ACC112 (cell line): ENCODE results near the gene LGALS14.
"Not testable (repeated sequence)": the region's sequence is repeated elsewhere in the genome, so short reads cannot be mapped to it uniquely, and the experiment has no call there.

Experiments
- H2AFZ ChIP-seq: fragments of 200-600 bp; sonication (generic); one replicate; pipeline ENCODE4 v1.6.0; 2017; ENCODE audit warnings: antibody characterized with exemption, low read length; ENCODE audit not compliant: unreplicated experiment
- H3K27ac ChIP-seq: fragments of 200-600 bp; sonication (generic); 2 replicates; pipeline ENCODE4 v1.5.1; 2014; ENCODE audit warnings: low read depth, mild to moderate bottlenecking, antibody characterized with exemption, low read length, moderate library complexity
- H3K27me3 ChIP-seq: fragments of 200-600 bp; sonication (generic); 2 replicates; pipeline ENCODE4 v1.6.1; 2014; ENCODE audit warnings: mild to moderate bottlenecking, antibody characterized with exemption, low read length, moderate library complexity, mixed read lengths; ENCODE audit not compliant: insufficient read depth
- H3K36me3 ChIP-seq: fragments of 200-600 bp; sonication (generic); 2 replicates; pipeline ENCODE4 v1.6.1; 2016; ENCODE audit warnings: mild to moderate bottlenecking, antibody characterized with exemption, low read length, moderate library complexity, mixed read lengths; ENCODE audit not compliant: insufficient read depth
- H3K4me1 ChIP-seq: fragments of 200-600 bp; sonication (generic); one replicate; pipeline ENCODE4 v1.6.1; 2016; ENCODE audit warnings: low read length, mixed read lengths; ENCODE audit not compliant: insufficient read depth, unreplicated experiment, control insufficient read depth
- H3K4me3 ChIP-seq: fragments of 200-600 bp; sonication (generic); 2 replicates; pipeline ENCODE4 v1.5.1; 2014; ENCODE audit warnings: mild to moderate bottlenecking, low read depth, low read length
- H3K79me2 ChIP-seq: fragments of 200-600 bp; sonication (generic); one replicate; pipeline ENCODE4 v1.6.0; 2016; ENCODE audit warnings: low read length; ENCODE audit not compliant: control insufficient read depth, unreplicated experiment, insufficient read depth

LGALS14 gene

GRCh38 chr19:39704181-39705044 lies at the start of gene LGALS14:
TSS of gene LGALS14 (plus strand) at chr19:39704481. CDS start at chr19:39704529, 48 bp downstream.
- Histone ChIP-seq H3K4me1 (no peaks in the 10 kb centered on the region), H3K36me3 (no peaks in the 10 kb centered on the region), H2AFZ (no peak within 1 kb of the TSS), H3K27ac (no peak within 1 kb of the TSS), H3K4me3 (no peak within 1 kb of the TSS), H3K27me3 (peaks cover 40% of the 10 kb centered on the region), H3K79me2 (no peaks in the 10 kb centered on the region)

- Histone ChIP-seq H3K27me3 (peaks cover 24% of the 10 kb centered on the region), H3K4me3 (no peak within 1 kb of the TSS), H3K79me2 (no peaks in the 10 kb centered on the region), H3K36me3 (no peaks in the 10 kb centered on the region), H3K27ac (no peak within 1 kb of the TSS), H2AFZ (no peak within 1 kb of the TSS), H3K4me1 (no peaks in the 10 kb centered on the region)
These were observed 48.7 kb upstream of the LGALS14 start, which contains the start of gene LGALS16 for GRCh38 chr19:39655613-39656012. TSS of gene LGALS16 (plus strand) at chr19:39655913. CDS start at chr19:39655962, 49 bp downstream.

- H3K79me2 ChIP-seq = no peaks in the 10 kb centered on the region
- no peaks in the 10 kb centered on the region for H3K4me1 ChIP-seq
- H3K27me3 ChIP-seq = peaks cover 24% of the 10 kb centered on the region
- H3K27ac ChIP-seq = no peak overlapping the region
- no peak overlapping the region for H3K4me3 ChIP-seq
- no peak overlapping the region for H2AFZ ChIP-seq
- H3K36me3 ChIP-seq = no peaks in the 10 kb centered on the region
These were observed 44.5 kb upstream of the LGALS14 start for GRCh38 chr19:39659791-39660190.

DNA sequence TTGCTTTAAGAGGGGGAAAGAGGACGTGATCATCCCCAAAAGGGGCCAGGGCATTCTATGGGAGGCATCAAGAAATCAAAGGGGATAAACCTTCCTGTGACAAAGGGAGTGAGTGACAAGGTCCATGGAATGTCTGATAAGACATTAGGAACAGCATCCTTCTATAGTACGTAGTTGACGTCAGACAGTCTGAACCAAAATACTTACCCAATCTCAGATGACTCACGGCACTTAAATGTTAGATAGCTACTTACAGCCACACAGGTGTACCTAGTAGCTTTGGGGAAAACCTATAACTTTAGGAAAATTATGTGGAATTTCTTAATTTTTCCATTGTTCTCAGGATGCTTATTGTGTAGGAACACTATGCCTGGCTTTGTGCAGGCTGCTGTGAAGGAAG lies 43.6 kb upstream of the LGALS14 start:
- H3K79me2 ChIP-seq = no peaks in the 10 kb centered on the region
- no peak overlapping the region for H3K4me3 ChIP-seq
- no peaks in the 10 kb centered on the region for H3K36me3 ChIP-seq
- no peaks in the 10 kb centered on the region for H3K4me1 ChIP-seq
- H2AFZ ChIP-seq = no peak overlapping the region
- H3K27me3 ChIP-seq = peaks cover 24% of the 10 kb centered on the region
- no peak overlapping the region for H3K27ac ChIP-seq

- Histone ChIP-seq H3K4me1 (no peaks in the 10 kb centered on the region), H2AFZ (no peak overlapping the region), H3K27me3 (peaks cover 24% of the 10 kb centered on the region), H3K36me3 (no peaks in the 10 kb centered on the region), H3K4me3 (no peak overlapping the region), H3K27ac (no peak overlapping the region), H3K79me2 (no peaks in the 10 kb centered on the region)
These were observed 42.7 kb upstream of the LGALS14 start for GRCh38 chr19:39661565-39661964.

- H3K79me2 ChIP-seq, H3K27ac ChIP-seq, H3K4me1 ChIP-seq, H3K27me3 ChIP-seq, H3K36me3 ChIP-seq, H3K4me3 ChIP-seq, H2AFZ ChIP-seq: not testable (repeated sequence)
These were observed 34.4 kb upstream of the LGALS14 start for GRCh38 chr19:39669860-39670259.

DNA sequence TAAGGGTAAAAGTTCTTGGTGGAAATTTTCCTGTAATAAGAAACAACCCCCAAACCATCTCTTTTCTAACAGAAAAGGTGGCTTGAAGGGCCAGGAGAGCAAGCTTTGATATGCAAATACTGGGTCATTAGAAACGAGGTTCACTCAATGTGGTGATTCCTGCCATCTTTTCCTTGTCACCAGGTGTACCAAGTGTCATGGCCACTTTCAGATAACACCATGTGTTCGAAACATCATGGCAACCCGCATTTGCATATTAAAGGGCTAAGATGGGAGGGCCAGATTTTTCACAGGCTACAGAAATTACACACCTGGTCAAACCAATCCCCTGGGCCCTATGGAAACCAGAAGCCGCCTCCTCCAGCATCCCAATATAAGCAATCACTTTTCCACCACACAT lies 33.3 kb upstream of the LGALS14 start:
- no peak overlapping the region for H3K4me3 ChIP-seq
- no peak overlapping the region for H3K27ac ChIP-seq
- H3K36me3 ChIP-seq = no peaks in the 10 kb centered on the region
- no peak overlapping the region for H2AFZ ChIP-seq
- H3K4me1 ChIP-seq = no peaks in the 10 kb centered on the region
- H3K79me2 ChIP-seq = no peaks in the 10 kb centered on the region
- H3K27me3 ChIP-seq = peaks cover 18% of the 10 kb centered on the region

DNA sequence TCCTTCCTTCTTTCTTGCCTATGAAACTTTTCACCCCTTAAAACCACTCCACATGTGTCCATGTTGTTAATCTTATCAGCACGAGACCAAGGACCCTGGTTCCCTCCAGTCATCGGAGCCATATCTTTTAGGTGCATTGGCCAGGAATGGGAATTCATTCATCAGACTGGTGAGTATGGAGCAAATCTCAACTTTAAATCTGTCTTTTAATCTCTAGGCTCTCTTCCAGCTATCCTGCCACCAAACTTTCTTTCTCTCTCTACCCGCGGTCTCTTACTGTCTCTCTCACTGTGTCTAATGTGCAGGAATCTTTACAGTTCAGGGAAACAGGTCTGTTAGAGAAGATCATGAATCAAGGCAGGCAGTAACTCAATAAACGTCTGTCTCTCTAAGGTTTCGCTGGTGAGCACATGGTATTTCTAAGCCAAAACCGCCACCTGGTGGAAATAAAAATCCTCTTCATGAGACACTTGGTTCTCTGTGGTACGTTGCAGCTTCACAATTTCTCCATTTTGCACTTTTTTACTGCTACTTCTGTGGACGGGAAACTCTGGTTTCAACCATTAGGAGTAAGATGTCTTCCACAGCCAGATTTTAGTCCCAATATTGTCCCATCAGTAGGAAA lies 32.4 kb upstream of the LGALS14 start:
- Histone ChIP-seq H2AFZ (no peak overlapping the region), H3K36me3 (no peaks in the 10 kb centered on the region), H3K4me3 (no peak overlapping the region), H3K27me3 (peaks cover 18% of the 10 kb centered on the region), H3K79me2 (no peaks in the 10 kb centered on the region), H3K4me1 (no peaks in the 10 kb centered on the region), H3K27ac (no peak overlapping the region)

- H3K27me3 ChIP-seq = peaks cover 18% of the 10 kb centered on the region
- no peaks in the 10 kb centered on the region for H3K4me1 ChIP-seq
- H2AFZ ChIP-seq = no peak overlapping the region
- no peak overlapping the region for H3K27ac ChIP-seq
- no peaks in the 10 kb centered on the region for H3K36me3 ChIP-seq
- no peak overlapping the region for H3K4me3 ChIP-seq
- no peaks in the 10 kb centered on the region for H3K79me2 ChIP-seq
These were observed 31.8 kb upstream of the LGALS14 start for GRCh38 chr19:39672473-39672872.

DNA sequence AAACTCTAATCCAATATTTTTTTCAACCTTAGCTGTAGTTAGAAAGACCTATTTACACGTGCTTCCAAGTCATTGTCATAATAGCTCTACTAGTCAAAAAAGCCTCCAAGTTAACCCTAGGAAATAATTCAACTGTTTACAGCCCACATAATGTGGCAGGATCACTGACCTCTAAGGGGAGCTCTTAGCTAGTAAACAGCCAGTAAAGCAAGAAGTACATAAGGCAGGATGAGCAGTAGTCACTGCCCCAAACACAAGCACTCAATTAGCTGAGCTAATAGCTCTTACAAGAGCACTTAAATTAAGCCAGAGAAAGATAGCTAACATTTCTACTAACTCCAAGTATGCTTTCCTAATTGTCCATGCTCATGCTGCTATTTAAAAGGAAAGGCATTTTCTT lies 30.4 kb upstream of the LGALS14 start:
- peaks cover 18% of the 10 kb centered on the region for H3K27me3 ChIP-seq
- H3K4me3 ChIP-seq, H2AFZ ChIP-seq, H3K36me3 ChIP-seq, H3K4me1 ChIP-seq, H3K27ac ChIP-seq, H3K79me2 ChIP-seq: not testable (repeated sequence)

- Histone ChIP-seq H3K4me1 (no peaks in the 10 kb centered on the region), H3K27me3 (peaks cover 23% of the 10 kb centered on the region), H3K79me2 (no peaks in the 10 kb centered on the region), H3K4me3 (no peak overlapping the region), H2AFZ (no peak overlapping the region), H3K27ac (no peak overlapping the region), H3K36me3 (no peaks in the 10 kb centered on the region)
These were observed 28.3 kb upstream of the LGALS14 start for GRCh38 chr19:39676004-39676403.
